Transverse colon (tissue), 4 donors: ENCODE measurements around the gene PNKD. TPM values are rescaled to one million over a fixed set of nuclear protein-coding genes. Genes with fewer than 3 reads are reported as not detected.

Experiments
- DNase-seq: peaks from one replicate; pipeline ENCODE4 v3.0.0-alpha.2; 2019
- H3K27ac ChIP-seq, 4 donors: fragments of 200-600 bp; sonication (generic); 2 replicates each; pipeline ENCODE4 v1.5.1; 2016 to 2018; ENCODE audit warnings: inconsistent platforms in 4 of 4
- H3K27me3 ChIP-seq: fragments of 200-600 bp; sonication (generic); 2 replicates; pipeline ENCODE4 v1.5.1; 2017; ENCODE audit warnings: inconsistent platforms
- H3K36me3 ChIP-seq, 4 donors: fragments of 200-600 bp; sonication (generic); 2 replicates each; pipeline ENCODE4 v1.5.1; 2017 to 2019; ENCODE audit warnings: inconsistent platforms in 4 of 4
- H3K4me1 ChIP-seq, 4 donors: fragments of 200-600 bp; sonication (generic); 2 replicates each; pipeline ENCODE4 v1.5.1; 2017 to 2020; ENCODE audit warnings: inconsistent platforms in 4 of 4
- H3K4me3 ChIP-seq, 4 donors: fragments of 200-600 bp; sonication (generic); 1 replicate in 1 of 4; 2 replicates in 3 of 4; pipeline versions ENCODE4 v1.5.1 to v1.6.1; 2017 to 2019; ENCODE audit warnings: inconsistent platforms in 4 of 4
- H3K9me3 ChIP-seq, 2 donors: fragments of 200-600 bp; sonication (generic); 2 replicates each; pipeline ENCODE4 v1.5.1; 2017 to 2019; ENCODE audit warnings: inconsistent platforms in 2 of 2
- CTCF ChIP-seq, 5 experiments: fragments of 200-600 bp in 3 of 5; fragments of 450-650 bp in 2 of 5; sonication (generic) in 3 of 5; IDR thresholded peaks; 1 replicate in 2 of 5; 2 replicates in 3 of 5; pipeline ENCODE4 v1.5.1; 2016 to 2017; ENCODE audit warnings: antibody characterized with exemption in 5 of 5, inconsistent platforms in 3 of 5, mild to moderate bottlenecking in 2 of 5, moderate library complexity in 1 of 5
- EP300 ChIP-seq: sonication (generic); formaldehyde crosslinking; IDR thresholded peaks from one replicate; pipeline ENCODE4 v1.6.1; 2017; ENCODE audit warnings: antibody characterized with exemption, low read depth
- POLR2A ChIP-seq: fragments of 450-650 bp; IDR thresholded peaks from one replicate; pipeline ENCODE4 v1.6.1; 2016; ENCODE audit warnings: antibody characterized with exemption, mild to moderate bottlenecking, moderate library complexity
- POLR2AphosphoS5 ChIP-seq, 3 donors: sonication (generic); formaldehyde crosslinking; IDR thresholded peaks; one replicate each; pipeline ENCODE4 v1.6.1; 2016; ENCODE audit warnings: antibody characterized with exemption in 3 of 3
- WGBS, 2 donors: methylation state at CpG; one replicate each; pipeline ENCODE4 v1.1.5; 2018; ENCODE audit warnings: low coverage in 1 of 2; 5-methylcytosine and 5-hydroxymethylcytosine counted together
- in situ Hi-C, 4 donors: fragments of 200-750 bp; cut with MboI; loops; one replicate each; pipeline versions ENCODE4 v1.15.0 to v1.15.1; 2017; ENCODE audit warnings: low sequenced_read_pairs in 3 of 4, low pct_ligation_motif_present in 1 of 4, low pct_unique_long_range_greater_than_20kb in 1 of 4
- intact Hi-C: fragments of 100-400 bp; cut with DNase I; formaldehyde crosslinking; loops from one replicate; pipeline ENCODE4 v1.15.1; 2023; ENCODE audit warnings: low total_unique reads
- total RNA-seq, 4 donors: library from RNA; depleted of rRNA; stranded (reverse); fragments of >200 nt; gene quantifications; one replicate each; pipeline ENCODE4 v1.1.0, GENCODE V29; 2016

Gene PNKD
- total RNA-seq, 4 donors from 2014 or later: 14.3 to 111 (median 100) TPM

- 0 to 21% methylated on average over 3 to 6 of the region's 6 CpGs for WGBS, 2 donors
- Histone ChIP-seq H3K27ac (peak overlapping the region; percentile 96 to 98 (median 98)), H3K9me3 (no peaks in the 10 kb centered on the region), H3K36me3 (no peaks in the 10 kb centered on the region), H3K27me3 (no peaks in the 10 kb centered on the region), H3K4me3 (peak overlapping the region in 2 of 4 donors; percentile 81 to 88), H3K4me1 (peaks cover 59 to 89% (median 87%) of the 10 kb centered on the region in 4 donors)
- TF ChIP-seq POLR2A: peak; percentile 39
- TF ChIP-seq POLR2AphosphoS5 (IDR thresholded peaks at IDR 0.05): peak; percentile 50 to 61 (median 58)
- peak; percentile 71 for TF ChIP-seq EP300
- TF ChIP-seq CTCF (IDR thresholded peaks at IDR 0.05): peak in 1 of 5 experiments; percentile 26
- no peak for DNase-seq
- intact Hi-C loops (no loop called here), in situ Hi-C loops (loop anchor here in 3 of 4 donors (10.0 to 25.0 kb wide), 2 partner anchors 98 to 105 kb away; partner anchors contain the start of genes CTDSP1 (in 3 of the 3) and SLC11A1 (in 2 of the 3))
Measured at GRCh38 chr2:218289639-218290315, 19.5 kb downstream of the PNKD start.

GRCh38 chr2:218290316-218291261 is 20.3 kb downstream of the PNKD start:
- peak; percentile 58 for DNase-seq

GRCh38 chr2:218291318-218292047 is 21.2 kb downstream of the PNKD start:
- Histone ChIP-seq H3K4me1 (peaks cover 46 to 81% (median 75%) of the 10 kb centered on the region in 4 donors), H3K4me3 (peak overlapping the region; percentile 73 to 88 (median 79)), H3K9me3 (no peaks in the 10 kb centered on the region), H3K27me3 (no peaks in the 10 kb centered on the region), H3K36me3 (no peaks in the 10 kb centered on the region), H3K27ac (peak overlapping the region; percentile 96 to 98 (median 98))
- TF ChIP-seq POLR2A: no peak
- TF ChIP-seq POLR2AphosphoS5 (IDR thresholded peaks at IDR 0.05): peak in 1 of 3 donors; percentile 40
- no peak for TF ChIP-seq CTCF (IDR thresholded peaks at IDR 0.05)
- TF ChIP-seq EP300: no peak
- DNase-seq: no peak
- in situ Hi-C loops: loop anchor here in 3 of 4 donors (10.0 to 25.0 kb wide), 2 partner anchors 96 to 103 kb away; partner anchors contain the start of genes CTDSP1 (in 3 of the 3) and SLC11A1 (in 2 of the 3)
- intact Hi-C loops: no loop called here
- WGBS, 2 donors: 28% methylated on average over 12 of the region's 12 CpGs; no CpG with 5 or more reads in 1 of the 2 donors

More at GRCh38 chr2:218290316-218291261, 20.3 kb downstream of the PNKD start:
- intact Hi-C loops: no loop called here
- TF ChIP-seq EP300 (no peak), POLR2A (no peak), CTCF (IDR thresholded peaks at IDR 0.05) (no peak), POLR2AphosphoS5 (IDR thresholded peaks at IDR 0.05) (no peak)
- H3K27me3 ChIP-seq: no peaks in the 10 kb centered on the region
- H3K4me3 ChIP-seq: peak overlapping the region; percentile 73 to 88 (median 79)
- H3K27ac ChIP-seq: peak overlapping the region; percentile 96 to 98 (median 98)
- H3K4me1 ChIP-seq: peaks cover 55 to 89% (median 84%) of the 10 kb centered on the region in 4 donors
- no peaks in the 10 kb centered on the region for H3K9me3 ChIP-seq
- WGBS, 2 donors: 33 to 50% methylated on average over 2 to 12 of the region's 12 CpGs
- in situ Hi-C loops: loop anchor here in 3 of 4 donors (10.0 to 25.0 kb wide), 2 partner anchors 97 to 104 kb away; partner anchors contain the start of genes CTDSP1 (in 3 of the 3) and SLC11A1 (in 2 of the 3)
- H3K36me3 ChIP-seq: no peaks in the 10 kb centered on the region
